Uterus (tissue), 2 donors: ENCODE results near the gene ASIC2.

ENCODE experiments used
- POLR2A ChIP-seq, 2 donors: fragments of 450-650 bp; IDR thresholded peaks; one replicate each; pipeline ENCODE4 v1.6.1; 2016; ENCODE audit warnings: antibody characterized with exemption in 2 of 2, mild to moderate bottlenecking in 1 of 2, moderate library complexity in 1 of 2
- TF ChIP-seq, protein P1 (sequence below), 4 experiments: fragments of 200-600 bp in 2 of 4; fragments of 450-650 bp in 2 of 4; sonication (generic) in 2 of 4; IDR thresholded peaks; one replicate each; pipeline ENCODE4 v1.5.1; 2016 to 2019; ENCODE audit warnings: antibody characterized with exemption in 4 of 4, mild to moderate bottlenecking in 2 of 4, moderate library complexity in 1 of 4

DNA sequence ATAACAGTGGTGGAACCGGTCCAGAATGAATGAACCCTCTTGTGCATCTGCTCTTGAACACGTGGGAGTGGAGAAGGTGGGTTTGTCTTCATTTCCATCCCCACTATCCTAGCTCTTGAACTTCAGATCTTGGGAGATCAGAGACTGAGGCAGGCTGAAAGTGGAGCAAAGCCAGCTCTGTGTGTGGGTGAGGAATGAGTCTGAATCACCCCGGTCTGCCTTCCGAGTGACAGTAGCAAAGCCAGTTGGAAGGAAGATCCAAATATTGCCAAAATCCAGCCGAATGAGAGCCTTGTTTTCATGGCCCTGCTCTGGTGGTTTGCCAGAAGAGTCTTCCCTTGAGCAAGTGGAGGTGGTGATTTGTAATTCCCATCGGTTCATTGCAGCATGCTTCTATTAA is 29.0 kb upstream of the ASIC2 start:
- TF ChIP-seq, protein P1, sequence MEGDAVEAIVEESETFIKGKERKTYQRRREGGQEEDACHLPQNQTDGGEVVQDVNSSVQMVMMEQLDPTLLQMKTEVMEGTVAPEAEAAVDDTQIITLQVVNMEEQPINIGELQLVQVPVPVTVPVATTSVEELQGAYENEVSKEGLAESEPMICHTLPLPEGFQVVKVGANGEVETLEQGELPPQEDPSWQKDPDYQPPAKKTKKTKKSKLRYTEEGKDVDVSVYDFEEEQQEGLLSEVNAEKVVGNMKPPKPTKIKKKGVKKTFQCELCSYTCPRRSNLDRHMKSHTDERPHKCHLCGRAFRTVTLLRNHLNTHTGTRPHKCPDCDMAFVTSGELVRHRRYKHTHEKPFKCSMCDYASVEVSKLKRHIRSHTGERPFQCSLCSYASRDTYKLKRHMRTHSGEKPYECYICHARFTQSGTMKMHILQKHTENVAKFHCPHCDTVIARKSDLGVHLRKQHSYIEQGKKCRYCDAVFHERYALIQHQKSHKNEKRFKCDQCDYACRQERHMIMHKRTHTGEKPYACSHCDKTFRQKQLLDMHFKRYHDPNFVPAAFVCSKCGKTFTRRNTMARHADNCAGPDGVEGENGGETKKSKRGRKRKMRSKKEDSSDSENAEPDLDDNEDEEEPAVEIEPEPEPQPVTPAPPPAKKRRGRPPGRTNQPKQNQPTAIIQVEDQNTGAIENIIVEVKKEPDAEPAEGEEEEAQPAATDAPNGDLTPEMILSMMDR (IDR thresholded peaks at IDR 0.05): no peak
- no peak for TF ChIP-seq POLR2A (IDR thresholded peaks at IDR 0.05)
